Measurements from ENCODE around the gene TBC1D13.
"Not testable (repeated sequence)": the region's sequence is repeated elsewhere in the genome, so short reads cannot be mapped to it uniquely, and the experiment has no call there.

The TBC1D13 gene

DNA sequence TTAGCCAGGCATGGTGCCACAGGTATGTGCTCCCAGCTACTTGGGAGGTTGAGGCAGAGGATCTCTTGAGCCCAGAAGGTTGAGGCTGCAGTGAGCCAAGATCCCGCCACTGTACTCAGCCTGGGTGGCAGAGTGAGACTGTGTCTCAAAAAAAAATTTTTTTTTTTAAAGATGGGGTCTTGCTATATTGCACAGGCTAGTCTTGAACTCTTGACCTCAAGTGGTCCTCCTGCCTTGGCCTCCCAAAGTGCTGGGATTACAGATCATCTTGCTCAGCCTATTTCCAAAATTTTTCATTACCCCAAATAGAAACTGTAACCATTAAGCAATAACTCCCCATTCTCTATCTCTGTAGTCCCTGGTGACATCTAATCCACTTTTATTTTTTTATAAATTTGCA lies 4.4 kb upstream of the TBC1D13 start:
- no peak overlapping the region for H3K4me3 ChIP-seq (ENCODE audit: low read depth, low read length)

DNA sequence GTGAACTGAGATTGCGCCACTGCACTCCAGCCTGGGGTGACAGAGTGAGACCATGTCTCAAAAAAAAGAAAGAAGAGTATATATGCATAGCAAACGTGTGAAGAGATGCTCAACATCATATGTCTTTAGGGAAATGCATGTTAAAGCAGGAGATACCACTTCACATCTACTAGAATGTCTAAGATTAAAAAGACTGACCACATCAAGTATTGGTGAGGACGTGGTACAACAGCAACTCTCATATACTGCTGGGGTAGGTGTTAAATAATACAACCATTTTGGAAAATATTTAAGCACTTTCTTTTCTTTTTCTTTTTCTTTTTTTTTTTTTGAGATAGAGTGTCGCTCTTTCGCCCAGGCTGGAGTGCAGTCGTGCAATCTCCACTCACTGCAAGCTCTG lies 1.6 kb upstream of the TBC1D13 start:
- H3K4me3 ChIP-seq (ENCODE audit: low read depth, low read length) = no peak overlapping the region

DNA sequence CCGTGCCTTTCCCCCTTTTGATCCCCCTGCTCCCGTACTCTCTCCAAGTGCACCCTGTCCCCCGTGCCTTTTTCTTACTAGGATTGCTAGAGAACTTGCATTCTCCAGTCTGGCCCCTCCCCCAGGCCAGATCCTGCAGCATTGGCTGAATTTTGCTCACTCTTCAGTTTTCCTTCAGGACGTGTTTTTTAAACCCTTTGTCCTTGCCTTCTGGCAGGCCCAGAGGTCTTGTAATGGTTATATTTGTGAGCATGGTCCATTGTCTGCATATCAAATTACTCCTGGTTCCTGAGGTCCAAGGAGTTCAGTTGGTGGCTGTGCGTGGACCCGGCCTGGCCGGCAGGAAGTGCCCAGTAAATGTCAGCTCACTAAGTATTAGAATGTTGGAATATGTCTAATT lies 606 bp downstream of the TBC1D13 start:
- H3K4me3 ChIP-seq (ENCODE audit: low read depth, low read length) = peak overlapping the region; percentile 82

DNA sequence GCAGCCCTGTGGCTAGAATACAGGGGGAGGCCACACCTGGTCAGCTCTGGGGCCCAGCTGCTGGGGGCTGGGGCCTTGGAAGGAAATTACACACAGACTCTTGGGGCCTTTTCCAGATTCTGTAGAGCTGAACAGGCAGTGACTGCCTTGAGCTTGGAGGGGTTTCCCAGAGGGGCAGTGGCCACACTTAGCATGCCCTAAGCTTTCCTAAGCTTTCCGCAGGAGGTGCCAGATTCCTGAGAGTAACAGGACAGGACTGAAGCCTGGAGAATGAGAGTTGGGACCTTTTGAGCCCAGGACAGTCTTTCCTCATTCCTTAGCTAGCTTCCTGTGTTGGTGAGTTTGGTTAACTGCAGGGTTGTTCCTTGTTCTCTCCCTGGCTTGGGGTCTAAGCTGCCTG lies 1.4 kb downstream of the TBC1D13 start:
- no peak overlapping the region for H3K4me3 ChIP-seq (ENCODE audit: low read depth, low read length)

DNA sequence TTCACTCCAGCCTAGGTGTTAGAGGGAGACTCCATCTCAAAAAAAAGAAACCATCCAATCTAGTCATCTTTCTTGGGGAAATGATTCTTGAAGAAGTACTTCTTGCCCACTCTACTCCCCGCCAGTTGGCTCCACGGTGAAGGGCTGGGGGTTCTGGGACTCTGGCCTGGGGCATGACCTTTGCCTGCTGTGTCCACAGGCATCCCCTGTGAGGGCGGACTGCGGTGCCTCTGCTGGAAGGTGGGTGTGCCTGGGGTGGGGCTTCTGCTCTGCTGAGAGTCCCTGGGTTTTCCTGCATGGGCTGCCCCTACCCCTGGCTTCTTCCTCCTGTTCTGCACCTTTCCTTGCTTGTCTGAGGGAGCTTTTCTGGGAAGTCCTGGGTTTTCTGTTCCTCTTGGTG lies 3.5 kb downstream of the TBC1D13 start:
- H3K4me3 ChIP-seq (ENCODE audit: low read depth, low read length) = no peak overlapping the region

DNA sequence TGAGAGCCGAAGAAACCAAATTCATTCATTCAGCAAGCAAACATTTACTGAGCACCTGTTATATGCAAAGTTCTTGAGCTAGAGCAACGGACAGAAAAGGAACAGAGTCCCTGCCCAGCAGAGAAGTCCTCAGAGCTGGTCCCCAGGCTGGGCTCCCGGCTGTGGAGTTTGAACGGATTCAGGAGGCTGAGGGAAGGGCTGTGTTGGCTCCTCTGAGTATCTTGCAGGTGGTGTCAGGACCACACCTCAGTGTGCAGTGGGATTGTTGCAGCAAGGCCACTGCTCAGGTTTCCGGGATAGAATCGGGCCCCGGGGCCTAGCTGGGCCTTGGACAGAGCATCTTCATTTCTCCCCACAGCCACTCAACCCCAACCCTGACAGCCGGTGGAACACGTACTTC lies 5.1 kb downstream of the TBC1D13 start:
- no peak overlapping the region for H3K4me3 ChIP-seq (ENCODE audit: low read depth, low read length)

DNA sequence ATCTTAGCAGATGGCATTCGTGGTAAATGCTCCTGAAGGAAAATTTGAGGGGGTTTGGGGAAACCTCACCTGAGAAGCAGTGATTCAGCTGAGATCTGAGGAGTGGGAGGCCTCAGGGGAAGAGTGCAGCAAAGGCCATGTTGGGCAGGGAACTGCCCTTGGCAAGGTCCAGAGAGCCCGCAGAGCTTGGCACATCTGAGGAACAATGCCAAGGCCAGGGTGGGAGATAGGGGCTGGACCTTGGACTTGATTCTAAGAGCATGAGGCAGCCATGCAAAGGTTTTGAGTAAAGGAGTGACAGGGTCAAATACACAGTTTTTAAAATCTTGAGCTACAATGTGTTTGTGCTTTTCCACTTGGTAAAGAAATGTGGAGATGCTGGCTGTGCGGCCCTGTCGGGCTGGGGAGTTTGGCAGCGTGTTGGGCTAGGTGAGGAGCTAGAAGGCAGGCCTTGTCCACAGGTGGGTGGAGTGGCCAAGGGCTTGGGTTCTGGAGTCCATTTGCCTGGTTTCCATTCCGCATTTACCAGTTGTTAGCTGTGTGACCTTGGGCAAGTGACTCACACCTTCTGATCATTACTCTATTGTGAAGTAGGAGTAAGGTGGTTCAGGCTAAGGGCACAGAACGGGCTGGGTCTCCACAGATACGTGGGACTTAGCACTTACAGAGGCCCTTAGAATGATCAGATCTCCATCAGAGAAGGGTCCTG lies 6.1 kb downstream of the TBC1D13 start:
- H3K4me3 ChIP-seq (ENCODE audit: low read depth, low read length) = no peak overlapping the region

DNA sequence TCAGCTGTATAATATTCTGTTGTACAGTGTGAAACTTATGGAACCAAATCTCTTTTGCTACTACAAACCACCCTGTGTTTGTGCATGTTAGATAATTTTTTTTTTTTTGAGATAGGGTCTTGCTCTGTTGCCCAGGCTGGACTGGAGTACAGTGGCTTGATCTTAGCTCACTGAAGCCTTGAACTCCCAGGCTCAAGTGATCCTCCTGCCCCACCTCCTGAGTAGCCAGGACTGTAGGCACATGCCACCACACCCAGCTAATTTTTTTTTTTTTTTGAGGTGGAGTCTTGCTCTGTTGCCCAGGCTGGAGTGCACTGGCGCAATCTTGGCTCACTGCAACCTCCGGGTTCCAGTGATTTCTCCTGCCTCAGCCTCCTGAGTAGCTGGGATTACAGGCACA lies 7.9 kb downstream of the TBC1D13 start:
- H3K4me3 ChIP-seq (ENCODE audit: low read depth, low read length) = not testable (repeated sequence)

DNA sequence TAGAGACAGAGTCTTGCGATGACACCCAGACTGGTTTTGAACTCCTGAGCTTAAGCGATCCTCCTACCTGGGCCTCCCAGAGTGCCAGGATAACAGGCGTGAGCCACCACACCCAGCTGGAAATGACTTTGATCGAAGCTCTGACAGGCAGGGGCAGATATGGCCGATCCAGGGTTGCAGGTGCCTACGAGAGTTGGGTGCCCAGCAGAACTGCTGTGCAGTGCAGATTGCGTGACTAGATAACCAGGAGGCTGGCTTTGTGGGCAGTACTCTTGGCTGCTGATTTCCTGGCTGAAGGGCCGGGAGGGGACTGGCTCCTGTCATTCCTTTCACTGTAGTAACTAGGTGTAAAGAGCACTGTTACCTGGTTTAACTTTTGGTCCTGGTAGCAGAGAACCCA lies 11.8 kb downstream of the TBC1D13 start:
- H3K4me3 ChIP-seq (ENCODE audit: low read depth, low read length) = no peak overlapping the region

DNA sequence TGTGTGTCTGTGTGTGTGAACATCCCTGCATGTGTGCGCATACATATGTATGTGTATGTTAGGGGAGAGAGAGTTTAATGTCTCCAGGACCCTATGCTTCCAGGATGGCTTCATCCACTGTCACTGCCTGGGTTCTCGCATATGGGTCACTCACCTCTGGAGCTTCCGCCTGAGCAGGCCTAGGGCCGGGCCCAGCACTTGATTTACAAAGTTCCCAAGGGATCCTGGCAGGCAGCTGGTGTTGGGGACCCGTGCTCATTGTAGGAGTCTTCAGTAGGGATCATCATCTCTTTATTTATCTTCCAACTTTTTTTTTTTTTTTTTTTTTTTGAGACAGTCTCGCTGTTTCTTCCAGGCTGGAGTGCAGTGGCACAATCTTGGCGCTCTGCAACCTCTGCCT lies 13.0 kb downstream of the TBC1D13 start:
- H3K4me3 ChIP-seq (ENCODE audit: low read depth, low read length) = no peak overlapping the region

DNA sequence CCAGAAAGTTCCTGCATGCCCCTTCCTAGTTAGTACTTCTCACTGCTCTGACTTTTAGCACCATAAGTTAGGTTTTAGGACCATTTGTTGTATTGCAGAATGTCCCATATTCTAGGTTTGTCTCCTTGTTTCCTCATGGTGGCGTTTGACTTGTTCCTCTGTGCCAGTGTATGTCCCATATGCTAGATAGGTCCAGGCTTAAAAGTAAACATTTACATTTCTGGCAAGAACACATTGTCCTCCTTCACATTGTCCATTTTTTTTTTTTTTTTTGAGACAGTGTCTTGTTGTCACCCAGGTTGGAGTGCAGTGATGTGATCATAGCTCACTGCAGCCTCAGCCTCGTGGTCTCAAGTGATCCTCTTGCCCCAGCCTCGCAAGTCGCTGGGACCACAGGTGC lies 15.4 kb downstream of the TBC1D13 start:
- H3K4me3 ChIP-seq (ENCODE audit: low read depth, low read length) = no peak overlapping the region

DNA sequence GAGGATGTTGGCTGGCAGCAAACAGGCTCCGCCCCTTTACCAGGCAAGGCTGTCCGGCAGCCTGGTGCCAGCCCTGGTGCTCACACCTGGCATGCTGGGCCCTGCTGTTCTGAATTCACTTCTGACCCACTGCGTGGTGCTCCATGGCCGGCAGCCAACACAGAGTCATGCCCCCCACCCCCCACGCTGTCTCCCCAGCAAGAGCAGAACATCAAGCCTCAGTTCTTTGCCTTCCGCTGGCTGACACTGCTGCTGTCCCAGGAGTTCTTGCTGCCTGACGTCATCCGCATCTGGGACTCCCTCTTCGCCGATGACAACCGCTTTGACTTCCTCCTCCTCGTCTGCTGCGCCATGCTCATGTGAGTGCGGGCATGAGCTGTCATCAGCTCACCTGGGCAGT lies 18.6 kb downstream of the TBC1D13 start:
- H3K4me3 ChIP-seq (ENCODE audit: low read depth, low read length) = no peak overlapping the region

DNA sequence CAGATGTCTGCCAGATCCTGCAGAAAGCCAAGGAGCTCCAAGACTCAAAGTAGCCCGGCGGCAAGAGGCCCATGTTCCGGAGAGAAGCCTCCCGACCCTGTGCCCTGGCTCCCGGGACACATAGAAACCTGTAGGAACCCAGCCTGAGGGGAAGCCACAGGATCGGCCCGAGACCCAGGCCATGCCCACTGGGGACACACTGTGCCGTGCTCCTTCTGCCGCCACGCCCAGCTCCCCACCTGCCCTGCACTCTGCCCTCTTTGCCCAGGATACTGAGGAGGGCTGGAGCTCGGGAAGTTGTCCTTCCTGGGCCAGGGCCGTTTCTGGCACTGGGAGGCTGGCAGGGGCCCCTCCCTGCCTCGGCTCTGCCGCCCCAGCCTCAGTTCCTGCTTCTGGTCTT lies 20.8 kb downstream of the TBC1D13 start:
- H3K4me3 ChIP-seq (ENCODE audit: low read depth, low read length) = no peak overlapping the region

DNA sequence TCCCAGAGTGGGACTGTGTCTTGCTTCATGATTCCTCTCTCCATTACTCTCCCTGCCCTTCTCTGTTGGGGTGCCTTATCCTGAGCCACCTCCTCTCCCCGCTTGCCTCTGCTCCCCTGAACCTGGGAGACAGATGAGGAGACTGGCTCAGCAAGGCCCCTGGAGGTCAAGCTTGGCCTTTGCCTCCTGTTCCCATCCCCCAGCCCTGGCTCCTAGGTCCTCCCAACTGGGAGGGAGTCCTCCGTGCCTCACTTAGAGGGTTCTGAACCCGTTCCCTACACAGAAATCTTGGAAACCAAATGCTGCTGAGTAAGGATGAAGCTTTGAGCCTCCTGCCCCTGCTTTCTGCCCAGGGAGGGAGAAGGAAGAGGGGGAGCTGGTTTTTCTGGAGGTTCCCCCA lies 21.5 kb downstream of the TBC1D13 start:
- no peak overlapping the region for H3K4me3 ChIP-seq (ENCODE audit: low read depth, low read length)

DNA sequence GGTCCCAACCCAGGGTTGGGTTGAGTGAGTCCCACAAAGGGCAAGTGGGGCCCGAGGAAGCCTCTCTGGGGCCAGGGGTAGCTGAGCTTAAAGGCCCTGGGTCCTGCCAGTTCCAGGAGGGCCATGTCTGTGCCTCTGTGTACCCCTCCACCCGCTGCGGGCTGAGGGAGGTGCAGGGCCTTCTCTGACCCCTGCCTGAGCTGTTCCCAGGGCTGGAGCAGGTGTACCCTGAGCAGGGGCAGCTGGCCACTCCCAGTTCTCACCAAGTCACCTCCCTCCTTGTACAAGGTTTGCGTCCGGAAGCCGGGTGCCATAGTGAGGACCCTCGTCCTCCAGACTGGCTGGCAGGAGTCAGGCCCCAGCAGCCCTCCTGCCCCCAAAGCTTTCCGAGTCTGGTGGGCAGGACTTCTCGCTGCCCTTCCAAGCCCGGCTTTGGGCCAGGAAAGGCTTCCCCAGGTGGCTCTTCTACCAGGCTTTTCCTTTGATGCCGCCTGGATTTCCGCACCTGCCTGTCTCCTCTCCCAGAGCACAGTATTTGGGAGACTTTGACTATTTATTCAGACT lies 22.1 kb downstream of the TBC1D13 start:
- H3K4me3 ChIP-seq (ENCODE audit: low read depth, low read length) = no peak overlapping the region

DNA sequence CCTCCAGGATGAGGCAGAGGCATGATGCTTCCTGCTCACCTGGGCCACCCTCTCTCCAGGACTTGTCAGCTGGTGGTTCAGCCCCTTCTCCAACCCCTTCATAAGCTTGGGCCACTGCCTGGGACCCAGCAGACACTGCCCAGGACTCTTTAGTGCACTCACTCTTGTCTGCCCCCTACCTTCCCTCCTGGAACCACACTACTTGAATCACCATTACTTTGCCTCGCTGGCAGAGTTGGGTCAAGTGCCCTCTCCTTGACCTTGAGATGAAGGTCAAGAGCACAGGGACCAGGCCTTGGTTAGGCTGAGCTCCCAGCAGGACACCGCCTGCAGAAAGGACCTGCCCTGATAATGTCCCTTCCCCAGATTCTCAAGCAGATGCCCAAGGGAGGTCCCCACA lies 22.8 kb downstream of the TBC1D13 start:
- H3K4me3 ChIP-seq (ENCODE audit: low read depth, low read length) = no peak overlapping the region

DNA sequence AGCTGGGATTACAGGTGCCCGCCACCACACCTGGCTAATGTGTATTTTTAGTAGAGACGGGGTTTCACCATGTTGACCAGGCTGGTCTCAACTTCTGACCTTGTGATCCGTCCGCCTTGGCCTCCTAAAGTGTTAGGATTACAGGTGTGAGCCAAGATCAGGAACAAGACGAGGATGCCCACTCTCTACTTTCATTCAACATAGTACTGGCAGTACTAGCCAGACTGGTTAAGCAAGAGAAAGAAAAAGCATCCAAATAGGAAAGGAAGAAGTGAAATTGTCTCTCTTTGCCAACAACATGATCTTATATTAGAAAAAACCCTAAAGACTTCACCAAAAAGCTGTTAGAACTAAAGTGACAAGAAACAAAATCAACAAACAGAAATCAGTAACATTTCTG lies 23.8 kb downstream of the TBC1D13 start:
- no peak overlapping the region for H3K4me3 ChIP-seq (ENCODE audit: low read depth, low read length)

DNA sequence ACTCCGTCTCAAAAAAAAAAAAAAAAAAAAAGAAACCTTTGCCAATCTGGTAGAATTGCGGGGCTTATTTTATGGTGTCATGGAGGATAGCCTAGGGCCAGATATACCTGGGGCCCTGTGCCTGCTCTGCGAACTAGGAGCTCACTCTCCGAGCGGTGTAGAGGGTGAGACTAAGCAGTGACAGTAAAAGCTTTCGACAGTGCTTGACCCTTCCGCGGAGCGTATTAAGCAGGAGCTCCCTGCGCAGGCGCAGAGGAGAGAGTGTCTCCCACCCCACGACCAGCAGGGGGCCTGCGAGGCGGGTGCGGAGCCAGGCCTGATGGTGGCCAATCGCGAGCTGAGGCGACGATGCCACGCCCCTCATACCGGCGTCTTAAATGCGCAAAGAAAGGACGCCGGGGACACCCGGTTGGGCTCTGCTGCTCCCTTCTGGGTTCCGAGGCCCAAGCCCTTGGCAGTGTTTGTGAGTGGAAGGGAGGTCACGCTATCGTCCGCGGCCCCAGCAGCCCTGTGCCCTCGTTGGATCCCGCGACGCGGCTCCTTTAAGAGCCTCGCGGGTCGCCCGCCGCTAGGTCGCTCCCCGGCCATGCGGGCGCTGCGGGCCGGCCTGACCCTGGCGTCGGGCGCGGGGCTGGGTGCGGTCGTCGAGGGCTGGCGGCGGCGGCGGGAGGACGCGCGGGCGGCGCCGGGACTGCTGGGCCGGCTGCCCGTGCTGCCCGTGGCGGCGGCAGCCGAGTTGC lies 31.2 kb downstream of the TBC1D13 start, which contains the start of gene ENDOG:
Gene ENDOG, plus strand, starts transcription at position 402 of the 740 bp plus-strand sequence. Its CDS starts 185 bp downstream, at position 587.
- H3K4me3 ChIP-seq (ENCODE audit: low read depth, low read length) = peak within 1 kb of the TSS; percentile 62

DNA sequence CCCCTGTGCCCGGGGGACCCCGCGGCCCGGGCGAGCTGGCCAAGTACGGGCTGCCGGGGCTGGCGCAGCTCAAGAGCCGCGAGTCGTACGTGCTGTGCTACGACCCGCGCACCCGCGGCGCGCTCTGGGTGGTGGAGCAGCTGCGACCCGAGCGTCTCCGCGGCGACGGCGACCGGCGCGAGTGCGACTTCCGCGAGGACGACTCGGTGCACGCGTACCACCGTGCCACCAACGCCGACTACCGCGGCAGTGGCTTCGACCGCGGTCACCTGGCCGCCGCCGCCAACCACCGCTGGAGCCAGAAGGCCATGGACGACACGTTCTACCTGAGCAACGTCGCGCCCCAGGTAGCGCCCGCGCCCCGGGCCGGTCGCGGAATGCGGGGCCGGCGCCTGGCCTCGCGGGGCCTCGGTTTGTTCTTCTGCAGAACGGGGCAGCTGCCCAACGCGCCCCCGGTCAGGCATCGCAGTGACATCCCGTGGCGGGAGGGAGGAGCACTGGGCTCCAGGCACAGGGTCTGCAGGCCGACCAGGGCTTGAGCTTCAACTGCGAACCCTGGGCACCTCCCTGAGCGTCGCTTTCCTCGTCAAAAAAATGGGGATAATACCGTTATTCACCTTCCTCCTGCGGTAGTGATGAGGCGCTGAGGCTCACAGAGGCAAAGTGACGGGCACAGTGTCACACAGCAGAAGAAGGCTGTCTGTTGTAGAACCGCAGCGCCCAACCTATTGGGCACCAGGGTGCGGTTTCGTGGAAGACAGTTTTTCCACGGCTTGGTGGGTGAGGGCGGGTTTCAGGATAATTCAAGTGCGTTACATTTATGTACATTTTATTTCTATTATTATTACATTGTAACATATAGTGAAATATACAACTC lies 32.0 kb downstream of the TBC1D13 start:
- H3K4me3 ChIP-seq (ENCODE audit: low read depth, low read length) = peak overlapping the region; percentile 62

DNA sequence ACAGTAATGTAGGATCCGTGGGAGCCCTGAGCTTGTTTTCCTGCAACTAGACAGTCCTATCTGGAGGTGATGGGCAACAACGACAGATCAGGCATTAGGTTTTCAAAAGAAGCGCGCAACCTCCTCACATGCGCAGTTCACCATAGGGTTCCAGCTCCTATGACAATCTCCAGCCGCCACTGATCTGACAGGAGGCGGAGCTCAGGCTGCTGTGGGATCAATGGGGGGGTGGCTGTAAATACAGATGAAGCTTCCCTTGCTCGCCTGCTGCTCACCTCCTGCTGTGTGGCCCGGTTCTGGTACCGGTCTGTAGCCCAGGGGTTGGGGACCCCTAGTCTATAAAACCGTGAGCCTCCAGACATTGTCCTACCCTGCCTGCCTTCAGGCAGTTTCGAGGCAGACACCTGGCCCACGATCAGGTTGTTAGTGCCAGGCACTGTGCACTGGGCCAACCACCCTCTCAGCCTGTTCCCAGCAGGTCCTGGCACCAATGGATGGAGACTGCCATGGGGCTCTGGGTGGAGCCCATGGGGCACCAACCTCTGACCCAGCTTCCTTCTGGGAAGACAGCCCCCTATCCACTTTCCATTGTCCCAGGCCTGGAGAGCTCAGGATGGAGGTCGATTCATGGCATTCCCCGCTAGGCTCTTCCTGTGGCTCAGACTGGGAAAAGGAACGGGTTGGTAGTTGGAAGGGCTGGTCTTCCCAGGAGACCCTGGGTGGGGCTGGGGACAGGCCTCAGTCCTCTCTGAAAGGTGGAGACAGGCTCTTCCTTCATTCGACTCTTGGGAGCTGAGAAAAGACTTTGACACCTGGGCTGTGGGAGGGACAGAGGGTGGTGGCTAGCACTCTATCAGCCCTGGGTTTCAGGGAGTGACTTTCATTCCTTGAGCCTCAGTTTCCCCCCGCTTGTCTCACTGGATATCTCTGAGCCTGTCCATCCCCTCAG lies 32.9 kb downstream of the TBC1D13 start:
- H3K4me3 ChIP-seq (ENCODE audit: low read depth, low read length) = no peak overlapping the region

All from iPS-11a (cell line).